GF-D8 (cell line): ENCODE data around the gene CRYBA2.

Experiments
- DNase-seq: peaks from one replicate; lab custom pipeline; 2025; lab: John Stamatoyannopoulos, UW

Gene CRYBA2

GRCh38 chr2:219023045-219023605 lies 29.9 kb upstream of the CRYBA2 start:
- no peak for DNase-seq

- DNase-seq: no peak
Measured at GRCh38 chr2:219022616-219023015, 29.4 kb upstream of the CRYBA2 start.

GRCh38 chr2:219022041-219022440 lies 28.8 kb upstream of the CRYBA2 start:
- no peak for DNase-seq

GRCh38 chr2:219021591-219021990 lies 28.4 kb upstream of the CRYBA2 start:
- DNase-seq: no peak

GRCh38 chr2:219020604-219021365 lies 27.6 kb upstream of the CRYBA2 start:
- no peak for DNase-seq

- DNase-seq: no peak
Measured at GRCh38 chr2:219019436-219019835, 26.2 kb upstream of the CRYBA2 start.

GRCh38 chr2:219018726-219019125 lies 25.5 kb upstream of the CRYBA2 start:
- no peak for DNase-seq

- no peak for DNase-seq
Measured at GRCh38 chr2:219018286-219018685, 25.1 kb upstream of the CRYBA2 start.

- no peak for DNase-seq
Measured at GRCh38 chr2:219017201-219017931, 24.1 kb upstream of the CRYBA2 start.

- no peak for DNase-seq
Measured at GRCh38 chr2:219016721-219017120, 23.5 kb upstream of the CRYBA2 start.

- DNase-seq: no peak
Measured at GRCh38 chr2:219010873-219011272, 17.7 kb upstream of the CRYBA2 start.

- DNase-seq: no peak
Measured at GRCh38 chr2:219010162-219010756, 17.0 kb upstream of the CRYBA2 start.

- DNase-seq: no peak
Measured at GRCh38 chr2:219009294-219009693, 16.1 kb upstream of the CRYBA2 start.

- no peak for DNase-seq
Measured at GRCh38 chr2:219003979-219004378, 10.8 kb upstream of the CRYBA2 start.

- no peak for DNase-seq
Measured at GRCh38 chr2:219003267-219003634, 10.0 kb upstream of the CRYBA2 start.

- no peak for DNase-seq
Measured at GRCh38 chr2:219002395-219003266, 9.4 kb upstream of the CRYBA2 start.

- no peak for DNase-seq
Measured at GRCh38 chr2:219001577-219002394, 8.6 kb upstream of the CRYBA2 start.

GRCh38 chr2:219001100-219001576 lies 7.9 kb upstream of the CRYBA2 start:
- DNase-seq: no peak

- DNase-seq: no peak
Measured at GRCh38 chr2:219000569-219000960, 7.3 kb upstream of the CRYBA2 start.

- no peak for DNase-seq
Measured at GRCh38 chr2:218999881-219000568, 6.8 kb upstream of the CRYBA2 start.
